Type B pancreatic cell (in vitro differentiated cells): ENCODE results near the gene CLCA4. TPM values are rescaled to one million over a fixed set of nuclear protein-coding genes. Genes with fewer than 3 reads are reported as not detected.

ENCODE experiments used
- DNase-seq: peaks from one replicate; pipeline ENCODE4 v3.0.0; 2021; ENCODE audit warnings: mixed read lengths; ENCODE audit not compliant: unreplicated experiment; ENCODE audit errors: extremely low spot score
- H3K27ac Mint-ChIP-seq: 2 replicates; pipeline ENCODE4 v1.8.0; 2021; ENCODE audit warnings: mild to moderate bottlenecking, mixed read lengths
- H3K27me3 Mint-ChIP-seq: 2 replicates; pipeline ENCODE4 v1.8.0; 2021; ENCODE audit warnings: mixed read lengths
- H3K36me3 Mint-ChIP-seq: 2 replicates; pipeline ENCODE4 v1.8.0; 2021; ENCODE audit warnings: mixed read lengths
- H3K4me1 Mint-ChIP-seq: one replicate; pipeline ENCODE4 v1.8.0; 2021; ENCODE audit warnings: mixed read lengths; ENCODE audit not compliant: unreplicated experiment
- H3K4me3 Mint-ChIP-seq: 2 replicates; pipeline ENCODE4 v1.8.0; 2021; ENCODE audit warnings: mild to moderate bottlenecking, mixed read lengths
- H3K9me3 Mint-ChIP-seq: 2 replicates; pipeline ENCODE4 v1.8.0; 2021; ENCODE audit warnings: mixed read lengths
- total RNA-seq: library from RNA; stranded (reverse); gene quantifications from 2 replicates; pipeline ENCODE4 v1.2.1, GENCODE V29; 2021; ENCODE audit warnings: low replicate concordance
- TF ChIP-seq, protein P1 (sequence below): fragments of 200-600 bp; sonication (generic); conservative IDR thresholded peaks from 2 replicates; pipeline ENCODE4 v1.5.0; 2021; ENCODE audit warnings: antibody characterized with exemption, mild to moderate bottlenecking

CLCA4 gene
- total RNA-seq, 1 donor from 2014 or later: 0.10 TPM

- Mint-ChIP-seq H3K4me3 (no peak overlapping the region), H3K27me3 (no peaks in the 10 kb centered on the region), H3K36me3 (no peaks in the 10 kb centered on the region), H3K9me3 (no peaks in the 10 kb centered on the region), H3K4me1 (no peaks in the 10 kb centered on the region), H3K27ac (no peak overlapping the region)
- no peak for DNase-seq
- TF ChIP-seq, protein P1, sequence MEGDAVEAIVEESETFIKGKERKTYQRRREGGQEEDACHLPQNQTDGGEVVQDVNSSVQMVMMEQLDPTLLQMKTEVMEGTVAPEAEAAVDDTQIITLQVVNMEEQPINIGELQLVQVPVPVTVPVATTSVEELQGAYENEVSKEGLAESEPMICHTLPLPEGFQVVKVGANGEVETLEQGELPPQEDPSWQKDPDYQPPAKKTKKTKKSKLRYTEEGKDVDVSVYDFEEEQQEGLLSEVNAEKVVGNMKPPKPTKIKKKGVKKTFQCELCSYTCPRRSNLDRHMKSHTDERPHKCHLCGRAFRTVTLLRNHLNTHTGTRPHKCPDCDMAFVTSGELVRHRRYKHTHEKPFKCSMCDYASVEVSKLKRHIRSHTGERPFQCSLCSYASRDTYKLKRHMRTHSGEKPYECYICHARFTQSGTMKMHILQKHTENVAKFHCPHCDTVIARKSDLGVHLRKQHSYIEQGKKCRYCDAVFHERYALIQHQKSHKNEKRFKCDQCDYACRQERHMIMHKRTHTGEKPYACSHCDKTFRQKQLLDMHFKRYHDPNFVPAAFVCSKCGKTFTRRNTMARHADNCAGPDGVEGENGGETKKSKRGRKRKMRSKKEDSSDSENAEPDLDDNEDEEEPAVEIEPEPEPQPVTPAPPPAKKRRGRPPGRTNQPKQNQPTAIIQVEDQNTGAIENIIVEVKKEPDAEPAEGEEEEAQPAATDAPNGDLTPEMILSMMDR: no peak
These were observed 25.9 kb upstream of the CLCA4 start for GRCh38 chr1:86520789-86521521.

- TF ChIP-seq, protein P1: no peak
- no peak overlapping the region for H3K4me3 Mint-ChIP-seq
- no peaks in the 10 kb centered on the region for H3K36me3 Mint-ChIP-seq
- no peak overlapping the region for H3K27ac Mint-ChIP-seq
- no peak for DNase-seq
- no peaks in the 10 kb centered on the region for H3K27me3 Mint-ChIP-seq
- H3K9me3 Mint-ChIP-seq: no peaks in the 10 kb centered on the region
- no peaks in the 10 kb centered on the region for H3K4me1 Mint-ChIP-seq
These were observed 25.4 kb upstream of the CLCA4 start for GRCh38 chr1:86521522-86521891.

DNA sequence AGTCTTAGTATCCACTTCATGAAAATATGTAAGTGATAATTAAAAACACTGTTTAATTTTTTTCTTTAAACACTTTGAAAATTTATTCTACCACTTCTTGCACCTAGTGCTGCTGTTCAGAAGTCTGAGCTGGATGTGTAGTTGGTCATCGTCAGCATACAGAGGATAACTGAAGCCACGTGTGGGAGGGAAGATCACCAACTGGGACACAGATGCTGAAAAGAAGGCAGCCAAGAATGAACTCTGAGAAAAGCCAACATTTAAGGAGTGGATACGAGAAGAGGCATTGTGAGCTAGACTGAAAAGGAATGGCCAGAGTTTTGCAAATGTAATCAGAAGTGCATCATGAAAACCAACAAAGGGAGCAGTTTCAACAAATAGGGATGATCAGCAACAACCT is 24.6 kb upstream of the CLCA4 start:
- Mint-ChIP-seq H3K27ac (no peak overlapping the region), H3K4me1 (no peaks in the 10 kb centered on the region), H3K36me3 (no peaks in the 10 kb centered on the region), H3K27me3 (no peaks in the 10 kb centered on the region), H3K4me3 (no peak overlapping the region), H3K9me3 (no peaks in the 10 kb centered on the region)
- TF ChIP-seq, protein P1: no peak
- no peak for DNase-seq

DNA sequence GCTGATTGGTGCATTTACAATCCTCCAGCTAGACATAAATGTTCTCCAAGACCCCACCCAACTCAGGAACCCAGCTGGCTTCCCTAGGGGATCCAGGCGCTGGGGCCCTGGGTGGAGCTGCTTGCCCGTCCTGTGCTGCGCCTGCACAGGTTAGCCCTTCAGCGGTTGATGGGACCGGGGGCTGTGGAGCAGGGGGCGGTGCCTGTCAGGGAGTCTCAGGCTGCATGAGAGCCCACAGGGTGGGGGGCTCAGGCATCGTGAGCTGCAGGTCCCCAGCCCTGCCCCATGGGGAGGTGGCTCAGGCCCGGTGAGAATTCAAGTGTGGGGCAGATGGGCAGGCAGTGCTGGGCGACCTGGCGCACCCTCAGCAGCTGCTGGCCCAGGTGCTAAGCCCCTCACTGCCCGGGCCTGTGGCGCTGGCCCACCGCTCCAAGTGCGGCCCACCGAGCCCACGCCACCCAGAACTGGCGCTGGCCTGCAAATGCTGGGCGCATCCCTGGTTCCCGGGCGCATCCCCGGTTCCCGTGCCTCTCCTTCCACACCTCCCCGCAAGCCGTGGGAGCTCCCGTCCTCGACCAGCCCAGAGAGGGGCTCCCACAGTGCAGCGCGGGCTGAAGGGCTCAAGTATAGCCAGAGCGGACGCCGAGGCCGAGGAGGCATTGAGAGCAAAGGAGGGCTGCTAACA is 23.1 kb upstream of the CLCA4 start:
- no peaks in the 10 kb centered on the region for H3K4me1 Mint-ChIP-seq

DNA sequence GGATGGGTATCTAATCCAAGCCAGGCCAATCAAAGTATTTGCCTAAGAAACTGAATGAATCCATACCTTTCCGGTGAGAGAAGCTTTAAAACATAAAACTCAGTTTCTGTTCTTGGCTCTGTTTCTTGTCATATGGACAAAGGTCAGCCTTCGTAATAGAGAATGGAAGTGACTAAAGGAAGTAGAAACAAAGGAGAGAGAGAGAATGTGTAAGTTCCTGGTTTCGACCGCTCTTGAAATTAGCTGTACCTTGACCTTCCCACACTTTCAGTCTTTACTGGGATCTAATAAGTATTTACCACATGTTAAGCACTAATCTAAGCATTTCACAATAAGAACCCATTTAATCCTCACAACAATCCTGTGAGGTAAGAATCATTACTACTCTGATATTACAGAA is 19.6 kb upstream of the CLCA4 start:
- DNase-seq: no peak
- Mint-ChIP-seq H3K27ac (no peak overlapping the region), H3K27me3 (no peaks in the 10 kb centered on the region), H3K36me3 (no peaks in the 10 kb centered on the region), H3K9me3 (no peaks in the 10 kb centered on the region), H3K4me1 (no peaks in the 10 kb centered on the region), H3K4me3 (no peak overlapping the region)
- TF ChIP-seq, protein P1: no peak

More for the DNA sequence above, 23.1 kb upstream of the CLCA4 start:
- H3K36me3 Mint-ChIP-seq: no peaks in the 10 kb centered on the region
- no peaks in the 10 kb centered on the region for H3K27me3 Mint-ChIP-seq
- no peak for DNase-seq
- no peak overlapping the region for H3K4me3 Mint-ChIP-seq
- TF ChIP-seq, protein P1: no peak
- H3K27ac Mint-ChIP-seq: no peak overlapping the region
- no peaks in the 10 kb centered on the region for H3K9me3 Mint-ChIP-seq
